ENCODE results near the gene IL18R1.

Gene IL18R1

DNA sequence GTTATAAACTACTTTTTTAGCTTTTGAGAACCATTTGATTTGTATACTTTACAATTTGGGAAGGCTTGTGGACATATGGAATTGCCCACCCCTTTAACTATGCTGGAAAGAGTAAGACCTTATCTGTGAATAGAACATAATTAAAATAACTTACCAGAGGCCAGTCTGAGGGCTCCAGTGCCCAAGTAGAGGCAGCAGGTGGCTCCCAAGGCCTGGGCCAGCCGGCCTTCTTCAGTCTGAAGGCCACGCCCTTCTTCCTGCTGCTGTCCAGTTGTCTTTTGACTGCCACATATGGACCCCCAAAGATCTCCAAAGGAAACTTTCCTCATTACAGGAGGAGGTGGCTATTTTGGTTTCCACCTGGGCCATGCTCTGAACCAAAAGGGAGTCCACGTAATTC lies 55.4 kb downstream of the IL18R1 start:
- TF ChIP-seq, protein P1, sequence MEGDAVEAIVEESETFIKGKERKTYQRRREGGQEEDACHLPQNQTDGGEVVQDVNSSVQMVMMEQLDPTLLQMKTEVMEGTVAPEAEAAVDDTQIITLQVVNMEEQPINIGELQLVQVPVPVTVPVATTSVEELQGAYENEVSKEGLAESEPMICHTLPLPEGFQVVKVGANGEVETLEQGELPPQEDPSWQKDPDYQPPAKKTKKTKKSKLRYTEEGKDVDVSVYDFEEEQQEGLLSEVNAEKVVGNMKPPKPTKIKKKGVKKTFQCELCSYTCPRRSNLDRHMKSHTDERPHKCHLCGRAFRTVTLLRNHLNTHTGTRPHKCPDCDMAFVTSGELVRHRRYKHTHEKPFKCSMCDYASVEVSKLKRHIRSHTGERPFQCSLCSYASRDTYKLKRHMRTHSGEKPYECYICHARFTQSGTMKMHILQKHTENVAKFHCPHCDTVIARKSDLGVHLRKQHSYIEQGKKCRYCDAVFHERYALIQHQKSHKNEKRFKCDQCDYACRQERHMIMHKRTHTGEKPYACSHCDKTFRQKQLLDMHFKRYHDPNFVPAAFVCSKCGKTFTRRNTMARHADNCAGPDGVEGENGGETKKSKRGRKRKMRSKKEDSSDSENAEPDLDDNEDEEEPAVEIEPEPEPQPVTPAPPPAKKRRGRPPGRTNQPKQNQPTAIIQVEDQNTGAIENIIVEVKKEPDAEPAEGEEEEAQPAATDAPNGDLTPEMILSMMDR (IDR thresholded peaks at IDR 0.05; ENCODE audit: low read depth, low read length): no peak
- no peak for DNase-seq (ENCODE audit: extremely low read depth, low read depth)

DNA sequence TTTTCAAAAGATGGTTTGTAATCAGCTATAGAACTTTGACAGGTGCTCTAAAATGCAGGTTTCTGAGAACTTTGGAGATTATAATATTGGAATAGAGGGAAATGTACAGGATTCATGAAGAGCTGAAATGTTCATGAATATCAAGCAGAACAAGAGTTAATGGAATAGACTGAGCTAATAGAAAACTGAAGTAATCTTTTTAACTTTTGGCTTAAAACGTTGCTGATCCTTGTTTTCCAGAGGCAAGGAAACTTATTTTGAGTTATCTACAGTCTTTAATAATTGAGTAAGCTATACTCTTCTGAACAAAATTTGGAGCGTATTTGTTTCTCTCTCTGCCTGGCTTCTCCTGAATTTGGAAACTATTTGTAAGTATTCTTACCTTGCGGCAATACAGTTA lies 56.6 kb downstream of the IL18R1 start:
- DNase-seq (ENCODE audit: extremely low read depth, low read depth): no peak
- TF ChIP-seq, protein P1 (IDR thresholded peaks at IDR 0.05; ENCODE audit: low read depth, low read length): no peak

DNA sequence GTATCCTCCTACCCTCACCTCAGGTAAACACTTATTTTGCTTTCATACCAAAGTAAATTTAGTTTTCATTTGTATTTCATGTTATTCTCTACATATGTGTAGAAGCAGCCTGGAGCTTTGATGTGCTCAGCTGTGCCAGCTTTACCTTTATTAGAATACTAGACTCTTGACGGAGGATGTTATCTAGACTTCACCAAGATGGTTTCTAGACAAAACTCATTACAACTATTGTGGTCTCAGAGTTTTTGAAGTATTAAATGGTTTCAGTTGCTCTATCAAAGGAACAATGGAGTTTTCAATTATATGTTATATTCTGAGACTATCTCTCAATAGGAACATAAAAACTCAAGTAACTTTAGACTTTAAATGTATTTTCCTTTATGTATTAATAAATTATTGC lies 62.4 kb downstream of the IL18R1 start:
- DNase-seq (ENCODE audit: extremely low read depth, low read depth): no peak
- TF ChIP-seq, protein P1 (IDR thresholded peaks at IDR 0.05; ENCODE audit: low read depth, low read length): no peak

DNA sequence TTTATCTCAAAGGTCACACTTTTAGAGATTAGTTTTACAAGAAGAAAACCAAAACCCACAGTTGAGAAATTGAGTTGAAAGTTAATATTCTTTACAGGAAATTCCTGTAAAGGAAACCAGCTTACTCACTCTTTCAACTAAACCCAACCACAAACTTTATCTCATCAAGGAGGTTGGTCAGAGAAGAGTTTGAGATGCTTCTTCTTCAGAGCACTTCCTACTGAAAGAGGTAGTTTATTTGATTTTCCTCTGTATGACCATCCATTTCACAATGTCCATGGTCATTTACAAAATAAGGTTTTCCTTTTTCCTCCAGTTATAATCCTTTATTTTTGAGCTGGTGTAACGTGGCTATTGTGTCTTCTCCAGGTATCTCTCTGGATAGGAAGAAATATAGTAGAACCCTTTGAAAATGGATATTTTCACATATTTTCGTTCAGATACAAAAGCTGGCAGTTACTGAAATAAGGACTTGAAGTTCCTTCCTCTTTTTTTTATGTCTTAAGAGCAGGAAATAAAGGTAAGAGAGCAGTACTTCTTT lies 62.9 kb downstream of the IL18R1 start:
- TF ChIP-seq, protein P1 (IDR thresholded peaks at IDR 0.05; ENCODE audit: low read depth, low read length): no peak
- DNase-seq (ENCODE audit: extremely low read depth, low read depth): no peak

DNA sequence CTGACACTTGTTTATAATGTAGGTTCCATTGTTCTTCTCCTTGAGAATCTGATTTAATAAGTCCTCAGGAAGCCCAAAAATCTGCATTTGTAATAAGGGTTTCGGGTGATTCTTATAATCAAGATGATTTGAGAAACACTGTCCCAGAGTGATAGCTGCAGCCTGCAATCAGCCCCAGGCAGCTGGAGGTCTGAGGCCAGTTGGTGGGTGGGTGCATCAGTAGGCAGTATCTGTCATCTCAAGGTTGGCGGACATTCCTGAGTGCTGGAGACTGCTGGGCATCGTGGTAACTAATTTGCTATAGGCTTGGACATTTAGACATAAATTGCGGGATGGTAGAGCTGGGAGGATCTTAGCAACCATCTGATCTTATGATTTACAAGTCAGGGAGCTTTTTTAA lies 64.7 kb downstream of the IL18R1 start:
- TF ChIP-seq, protein P1 (IDR thresholded peaks at IDR 0.05; ENCODE audit: low read depth, low read length): no peak
- no peak for DNase-seq (ENCODE audit: extremely low read depth, low read depth)

DNA sequence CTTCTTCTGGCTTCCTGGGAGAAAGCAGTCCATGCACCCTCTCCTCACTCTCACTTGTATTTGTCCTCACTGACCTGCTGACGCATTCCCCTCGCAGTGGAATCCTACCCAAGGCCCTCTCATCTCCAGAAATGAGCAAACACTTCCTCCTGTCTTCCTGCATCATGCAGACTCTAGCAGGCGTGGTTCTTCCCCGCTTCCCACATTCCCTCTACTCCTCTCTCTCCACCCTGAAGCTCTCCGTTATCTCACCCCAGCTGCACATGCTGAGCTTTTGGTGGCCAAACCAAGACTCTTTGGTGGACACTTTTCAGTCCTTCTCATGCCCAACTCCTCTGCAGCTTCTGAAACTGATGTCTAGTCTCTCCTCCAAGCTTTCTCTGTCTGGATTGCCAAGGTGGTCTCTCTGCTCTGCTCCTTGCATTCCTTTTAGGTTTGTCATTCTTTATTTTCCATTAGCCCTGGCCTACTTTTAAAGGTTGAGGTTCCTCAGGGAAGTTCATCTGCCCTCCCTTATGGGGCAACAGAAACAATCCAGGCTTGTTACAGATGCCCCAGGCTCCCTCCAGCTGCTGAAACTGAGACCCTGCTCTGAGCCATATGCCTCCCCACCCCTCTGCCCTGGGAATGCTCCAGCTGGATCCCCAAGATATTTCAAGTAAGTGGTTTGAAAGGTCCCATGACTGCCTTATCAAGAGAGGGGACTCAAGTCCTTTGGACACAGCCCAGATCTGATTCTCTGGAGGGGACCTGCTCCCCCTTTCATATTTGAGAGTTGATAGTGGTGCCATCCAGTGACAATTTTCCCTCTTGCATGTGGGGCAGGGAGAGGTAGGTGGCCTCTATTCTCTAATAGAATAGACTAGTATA lies 66.5 kb downstream of the IL18R1 start:
- TF ChIP-seq, protein P1 (IDR thresholded peaks at IDR 0.05; ENCODE audit: low read depth, low read length): no peak
- DNase-seq (ENCODE audit: extremely low read depth, low read depth): no peak

DNA sequence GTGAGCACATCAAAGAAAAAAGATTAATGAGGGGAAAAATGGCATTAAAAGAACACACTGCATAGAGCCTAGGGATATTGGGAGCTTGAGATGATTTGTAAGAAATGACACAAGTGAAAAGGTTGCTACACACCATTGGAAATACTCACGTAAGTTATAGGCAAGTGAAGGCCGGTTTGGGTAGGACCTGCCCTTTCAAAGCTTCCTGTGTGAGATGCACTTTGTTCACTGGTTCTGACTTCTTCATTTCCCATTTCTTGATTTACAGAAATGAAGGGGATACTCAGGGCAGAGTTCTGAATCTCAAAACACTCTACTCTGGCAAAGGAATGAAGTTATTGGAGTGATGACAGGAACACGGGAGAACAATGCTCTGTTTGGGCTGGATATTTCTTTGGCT lies 67.3 kb downstream of the IL18R1 start, which contains the start of gene IL18RAP:
Gene IL18RAP, plus strand, starts transcription at position 251 of the 400 bp plus-strand sequence. Its CDS starts 118 bp downstream, at position 369.
- TF ChIP-seq, protein P1 (IDR thresholded peaks at IDR 0.05; ENCODE audit: low read depth, low read length): no peak
- DNase-seq (ENCODE audit: extremely low read depth, low read depth): no peak

All from AG09319 (cell line).